Measurements from ENCODE around the gene BTRC.

The BTRC gene

GRCh38 chr10:101467286-101467770 lies 113.4 kb downstream of the BTRC start:
- TF ChIP-seq CTCF (IDR thresholded peaks at IDR 0.05; ENCODE audit: insufficient read depth, low read length): peak; percentile 80
- TF ChIP-seq, protein P1, sequence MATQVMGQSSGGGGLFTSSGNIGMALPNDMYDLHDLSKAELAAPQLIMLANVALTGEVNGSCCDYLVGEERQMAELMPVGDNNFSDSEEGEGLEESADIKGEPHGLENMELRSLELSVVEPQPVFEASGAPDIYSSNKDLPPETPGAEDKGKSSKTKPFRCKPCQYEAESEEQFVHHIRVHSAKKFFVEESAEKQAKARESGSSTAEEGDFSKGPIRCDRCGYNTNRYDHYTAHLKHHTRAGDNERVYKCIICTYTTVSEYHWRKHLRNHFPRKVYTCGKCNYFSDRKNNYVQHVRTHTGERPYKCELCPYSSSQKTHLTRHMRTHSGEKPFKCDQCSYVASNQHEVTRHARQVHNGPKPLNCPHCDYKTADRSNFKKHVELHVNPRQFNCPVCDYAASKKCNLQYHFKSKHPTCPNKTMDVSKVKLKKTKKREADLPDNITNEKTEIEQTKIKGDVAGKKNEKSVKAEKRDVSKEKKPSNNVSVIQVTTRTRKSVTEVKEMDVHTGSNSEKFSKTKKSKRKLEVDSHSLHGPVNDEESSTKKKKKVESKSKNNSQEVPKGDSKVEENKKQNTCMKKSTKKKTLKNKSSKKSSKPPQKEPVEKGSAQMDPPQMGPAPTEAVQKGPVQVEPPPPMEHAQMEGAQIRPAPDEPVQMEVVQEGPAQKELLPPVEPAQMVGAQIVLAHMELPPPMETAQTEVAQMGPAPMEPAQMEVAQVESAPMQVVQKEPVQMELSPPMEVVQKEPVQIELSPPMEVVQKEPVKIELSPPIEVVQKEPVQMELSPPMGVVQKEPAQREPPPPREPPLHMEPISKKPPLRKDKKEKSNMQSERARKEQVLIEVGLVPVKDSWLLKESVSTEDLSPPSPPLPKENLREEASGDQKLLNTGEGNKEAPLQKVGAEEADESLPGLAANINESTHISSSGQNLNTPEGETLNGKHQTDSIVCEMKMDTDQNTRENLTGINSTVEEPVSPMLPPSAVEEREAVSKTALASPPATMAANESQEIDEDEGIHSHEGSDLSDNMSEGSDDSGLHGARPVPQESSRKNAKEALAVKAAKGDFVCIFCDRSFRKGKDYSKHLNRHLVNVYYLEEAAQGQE (IDR thresholded peaks at IDR 0.05; ENCODE audit: insufficient replicate concordance, low read depth): no peak
- Histone ChIP-seq H3K4me3 (replicated peaks; ENCODE audit: insufficient read depth, low read length) (no peak overlapping the region), H3K27ac (replicated peaks) (no peak overlapping the region), H3K27me3 (ENCODE audit: insufficient read depth, poor library complexity, severe bottlenecking) (no peaks in the 10 kb centered on the region)
- DNase-seq (ENCODE audit: low read depth in 1 of 2, low spot score in 1 of 2): peak; percentile 53 to 76

GRCh38 chr10:101468159-101468558 lies 114.2 kb downstream of the BTRC start:
- TF ChIP-seq POLR2AphosphoS5 (IDR thresholded peaks at IDR 0.05; ENCODE audit: low read depth): no peak
- TF ChIP-seq CTCF (IDR thresholded peaks at IDR 0.05; ENCODE audit: insufficient read depth, low read length): no peak
- TF ChIP-seq SPI1 (IDR thresholded peaks at IDR 0.05; ENCODE audit: borderline replicate concordance, low read depth): no peak
- TF ChIP-seq GABPA (IDR thresholded peaks at IDR 0.05; ENCODE audit: low read depth): no peak
- TF ChIP-seq, protein P1 (IDR thresholded peaks at IDR 0.05; ENCODE audit: insufficient replicate concordance, low read depth): no peak
- DNase-seq (ENCODE audit: low read depth in 1 of 2, low spot score in 1 of 2): no peak
- H3K27ac ChIP-seq (replicated peaks): no peak overlapping the region
- H3K4me3 ChIP-seq (replicated peaks; ENCODE audit: insufficient read depth, low read length): no peak overlapping the region
- no peaks in the 10 kb centered on the region for H3K27me3 ChIP-seq (ENCODE audit: insufficient read depth, poor library complexity, severe bottlenecking)

GRCh38 chr10:101476383-101476782 lies 122.4 kb downstream of the BTRC start:
- DNase-seq (ENCODE audit: low read depth in 1 of 2, low spot score in 1 of 2): no peak
- TF ChIP-seq CTCF (IDR thresholded peaks at IDR 0.05; ENCODE audit: insufficient read depth, low read length) (no peak), POLR2AphosphoS5 (IDR thresholded peaks at IDR 0.05; ENCODE audit: low read depth) (no peak), GABPA (IDR thresholded peaks at IDR 0.05; ENCODE audit: low read depth) (no peak), SPI1 (IDR thresholded peaks at IDR 0.05; ENCODE audit: borderline replicate concordance, low read depth) (no peak)
- TF ChIP-seq, protein P1 (IDR thresholded peaks at IDR 0.05; ENCODE audit: insufficient replicate concordance, low read depth): no peak
- H3K27ac ChIP-seq (replicated peaks): no peak overlapping the region
- H3K27me3 ChIP-seq (ENCODE audit: insufficient read depth, poor library complexity, severe bottlenecking): no peaks in the 10 kb centered on the region
- no peak overlapping the region for H3K4me3 ChIP-seq (replicated peaks; ENCODE audit: insufficient read depth, low read length)

All from HL-60 (cell line).